ENCODE data around the gene PLEKHM3. TPM values are rescaled to one million over a fixed set of nuclear protein-coding genes. Genes with fewer than 3 reads are reported as not detected.

PLEKHM3 gene
- total and polyA plus RNA-seq, 2 of the 13 experiments (the other 11 are each of a cell fraction or from before 2014, with no cell fraction given), result 4.5 to 4.7 TPM

DNA sequence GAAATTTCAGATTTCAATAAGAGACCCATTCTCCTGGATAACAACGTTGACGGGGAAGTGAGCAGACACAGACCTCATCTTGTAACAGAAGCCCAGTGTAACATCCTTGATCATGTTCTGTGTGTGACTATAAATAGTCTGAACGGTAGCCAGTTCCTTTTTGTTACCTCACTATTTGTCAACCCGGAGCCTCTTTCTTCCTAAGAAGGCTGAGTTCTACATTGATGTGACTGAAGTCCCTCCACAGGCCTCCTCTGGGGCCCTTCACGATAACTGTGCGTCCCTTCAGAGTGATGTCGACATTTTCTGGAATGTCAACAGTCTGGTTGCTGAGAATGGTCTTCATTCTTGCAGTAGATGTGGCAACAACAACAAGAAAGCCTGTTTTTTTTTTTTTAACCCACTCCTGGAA lies 6.3 kb upstream of the PLEKHM3 start (continued):
- TF ChIP-seq, protein P1, sequence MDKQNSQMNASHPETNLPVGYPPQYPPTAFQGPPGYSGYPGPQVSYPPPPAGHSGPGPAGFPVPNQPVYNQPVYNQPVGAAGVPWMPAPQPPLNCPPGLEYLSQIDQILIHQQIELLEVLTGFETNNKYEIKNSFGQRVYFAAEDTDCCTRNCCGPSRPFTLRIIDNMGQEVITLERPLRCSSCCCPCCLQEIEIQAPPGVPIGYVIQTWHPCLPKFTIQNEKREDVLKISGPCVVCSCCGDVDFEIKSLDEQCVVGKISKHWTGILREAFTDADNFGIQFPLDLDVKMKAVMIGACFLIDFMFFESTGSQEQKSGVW (CRISPR knock-in tag; IDR thresholded peaks at IDR 0.05; ENCODE audit: borderline replicate concordance), result no peak
- TF ChIP-seq CBX2 (IDR thresholded peaks at IDR 0.05; ENCODE audit: low read depth, low read length), result no peak
- TF ChIP-seq CBX2 (CRISPR knock-in tag; IDR thresholded peaks at IDR 0.05; ENCODE audit: low read depth), result no peak
- TF ChIP-seq, protein P2, sequence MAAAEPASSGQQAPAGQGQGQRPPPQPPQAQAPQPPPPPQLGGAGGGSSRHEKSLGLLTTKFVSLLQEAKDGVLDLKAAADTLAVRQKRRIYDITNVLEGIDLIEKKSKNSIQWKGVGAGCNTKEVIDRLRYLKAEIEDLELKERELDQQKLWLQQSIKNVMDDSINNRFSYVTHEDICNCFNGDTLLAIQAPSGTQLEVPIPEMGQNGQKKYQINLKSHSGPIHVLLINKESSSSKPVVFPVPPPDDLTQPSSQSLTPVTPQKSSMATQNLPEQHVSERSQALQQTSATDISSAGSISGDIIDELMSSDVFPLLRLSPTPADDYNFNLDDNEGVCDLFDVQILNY (CRISPR knock-in tag; conservative IDR thresholded peaks at IDR 0.05), result no peak
- TF ChIP-seq, protein P3, sequence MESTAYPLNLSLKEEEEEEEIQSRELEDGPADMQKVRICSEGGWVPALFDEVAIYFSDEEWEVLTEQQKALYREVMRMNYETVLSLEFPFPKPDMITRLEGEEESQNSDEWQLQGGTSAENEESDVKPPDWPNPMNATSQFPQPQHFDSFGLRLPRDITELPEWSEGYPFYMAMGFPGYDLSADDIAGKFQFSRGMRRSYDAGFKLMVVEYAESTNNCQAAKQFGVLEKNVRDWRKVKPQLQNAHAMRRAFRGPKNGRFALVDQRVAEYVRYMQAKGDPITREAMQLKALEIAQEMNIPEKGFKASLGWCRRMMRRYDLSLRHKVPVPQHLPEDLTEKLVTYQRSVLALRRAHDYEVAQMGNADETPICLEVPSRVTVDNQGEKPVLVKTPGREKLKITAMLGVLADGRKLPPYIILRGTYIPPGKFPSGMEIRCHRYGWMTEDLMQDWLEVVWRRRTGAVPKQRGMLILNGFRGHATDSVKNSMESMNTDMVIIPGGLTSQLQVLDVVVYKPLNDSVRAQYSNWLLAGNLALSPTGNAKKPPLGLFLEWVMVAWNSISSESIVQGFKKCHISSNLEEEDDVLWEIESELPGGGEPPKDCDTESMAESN (CRISPR knock-in tag; conservative IDR thresholded peaks at IDR 0.05), result peak; percentile 48; the same call in 1 of the 2 replicates
- 0 out of 2 replicates have a peak, but pooled peaks have one; percentile 70 for TF ChIP-seq ATF1 (CRISPR knock-in tag; IDR thresholded peaks at IDR 0.05)
- no peak for TF ChIP-seq RFX3 (CRISPR knock-in tag; IDR thresholded peaks at IDR 0.05)
- TF ChIP-seq MIER3 (CRISPR knock-in tag; IDR thresholded peaks at IDR 0.05; ENCODE audit: borderline replicate concordance), result peak; percentile 59; the same call in 1 of the 2 replicates
- TF ChIP-seq PPARG (CRISPR knock-in tag; conservative IDR thresholded peaks at IDR 0.05), result peak; percentile 41; the same call in 1 of the 2 replicates
- TF ChIP-seq FOXP1 (IDR thresholded peaks at IDR 0.05), result no peak
- TF ChIP-seq FOXP1 (CRISPR knock-in tag; IDR thresholded peaks at IDR 0.05), result peak; percentile 93
- no peak for TF ChIP-seq ZNF143 (CRISPR knock-in tag; IDR thresholded peaks at IDR 0.05)
- no peak for TF ChIP-seq STAT5B (CRISPR knock-in tag; IDR thresholded peaks at IDR 0.05)
- TF ChIP-seq BRCA1 (CRISPR knock-in tag; IDR thresholded peaks at IDR 0.05), result no peak
- TF ChIP-seq ZEB1 (IDR thresholded peaks at IDR 0.05; ENCODE audit: insufficient replicate concordance, low read depth), result no peak
- TF ChIP-seq ZNF124 (CRISPR knock-in tag; IDR thresholded peaks at IDR 0.05), result 0 out of 2 replicates have a peak, but pooled peaks have one; percentile 66
- no peak for TF ChIP-seq ZNF282 (IDR thresholded peaks at IDR 0.05; ENCODE audit: partially characterized antibody)
- TF ChIP-seq GABPB1 (CRISPR knock-in tag; IDR thresholded peaks at IDR 0.05), result peak; percentile 23; the same call in 1 of the 2 replicates
- TF ChIP-seq NR3C1 (CRISPR knock-in tag; IDR thresholded peaks at IDR 0.05), result no peak
- TF ChIP-seq SRSF1 (optimal IDR thresholded peaks at IDR 0.05; ENCODE audit: low read depth, low read length), result no peak
- no peak for TF ChIP-seq SAFB2 (CRISPR knock-in tag; IDR thresholded peaks at IDR 0.05; ENCODE audit: borderline replicate concordance, low read depth)
- TF ChIP-seq MTA1 (CRISPR knock-in tag; IDR thresholded peaks at IDR 0.05; ENCODE audit: borderline replicate concordance), result no peak; the same call in 1 of the 2 replicates
- no peak for TF ChIP-seq GTF2F1 (IDR thresholded peaks at IDR 0.05; ENCODE audit: low read length)
- peak; percentile 39; the same call in 1 of the 2 replicates for TF ChIP-seq TBX2 (CRISPR knock-in tag; IDR thresholded peaks at IDR 0.05; ENCODE audit: borderline replicate concordance)
- no peak for TF ChIP-seq ZFP41 (CRISPR knock-in tag; IDR thresholded peaks at IDR 0.05; ENCODE audit: borderline replicate concordance)
- TF ChIP-seq CC2D1A (CRISPR knock-in tag; IDR thresholded peaks at IDR 0.05), result no peak
- no peak for TF ChIP-seq ZNF235 (CRISPR knock-in tag; IDR thresholded peaks at IDR 0.05; ENCODE audit: borderline replicate concordance)
- no peak for TF ChIP-seq ZNF432 (CRISPR knock-in tag; IDR thresholded peaks at IDR 0.05; ENCODE audit: borderline replicate concordance)
- TF ChIP-seq, protein P4, sequence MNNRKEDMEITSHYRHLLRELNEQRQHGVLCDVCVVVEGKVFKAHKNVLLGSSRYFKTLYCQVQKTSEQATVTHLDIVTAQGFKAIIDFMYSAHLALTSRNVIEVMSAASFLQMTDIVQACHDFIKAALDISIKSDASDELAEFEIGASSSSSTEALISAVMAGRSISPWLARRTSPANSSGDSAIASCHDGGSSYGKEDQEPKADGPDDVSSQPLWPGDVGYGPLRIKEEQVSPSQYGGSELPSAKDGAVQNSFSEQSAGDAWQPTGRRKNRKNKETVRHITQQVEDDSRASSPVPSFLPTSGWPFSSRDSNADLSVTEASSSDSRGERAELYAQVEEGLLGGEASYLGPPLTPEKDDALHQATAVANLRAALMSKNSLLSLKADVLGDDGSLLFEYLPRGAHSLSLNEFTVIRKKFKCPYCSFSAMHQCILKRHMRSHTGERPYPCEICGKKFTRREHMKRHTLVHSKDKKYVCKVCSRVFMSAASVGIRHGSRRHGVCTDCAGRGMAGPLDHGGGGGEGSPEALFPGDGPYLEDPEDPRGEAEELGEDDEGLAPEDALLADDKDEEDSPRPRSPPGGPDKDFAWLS (CRISPR knock-in tag; IDR thresholded peaks at IDR 0.05; ENCODE audit: borderline replicate concordance), result no peak
- peak; percentile 97 for TF ChIP-seq FOXA3 (CRISPR knock-in tag; IDR thresholded peaks at IDR 0.05)

Measured in HepG2 (cell line).